Activated naive CD4-positive, alpha-beta T cell (primary cell): ENCODE results near the gene STK39.

ENCODE experiments used
- DNase-seq, 4 experiments: peaks; one replicate each; lab custom pipeline; 2025; lab: John Stamatoyannopoulos, UW

STK39 gene

GRCh38 chr2:168003876-168004275 is 243.5 kb downstream of the STK39 start:
- DNase-seq: no peak

DNA sequence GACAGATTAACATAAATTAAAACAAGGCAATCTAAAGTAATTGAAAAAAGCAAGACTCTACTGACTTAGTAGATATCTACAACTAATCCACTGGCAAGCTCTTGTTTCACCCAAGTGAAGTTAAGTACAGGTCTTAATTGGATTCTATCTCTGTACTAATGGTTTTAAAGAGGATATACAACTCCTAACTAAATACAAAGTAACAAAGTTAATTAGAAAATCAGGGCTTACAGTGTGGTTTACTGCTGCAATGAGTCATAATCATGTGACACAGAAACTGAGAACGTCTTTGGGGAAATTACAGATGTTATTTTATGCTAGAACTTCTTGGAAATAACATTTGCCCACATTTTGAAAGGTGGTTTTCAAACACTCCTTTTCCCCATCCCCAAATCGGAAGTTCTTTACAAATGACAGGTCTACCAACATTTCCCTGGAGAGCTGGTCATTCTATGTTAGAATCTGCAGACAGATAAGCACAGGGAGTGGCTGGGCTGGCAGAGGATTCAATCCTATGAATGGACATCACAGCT is 245.3 kb downstream of the STK39 start:
- no peak for DNase-seq

DNA sequence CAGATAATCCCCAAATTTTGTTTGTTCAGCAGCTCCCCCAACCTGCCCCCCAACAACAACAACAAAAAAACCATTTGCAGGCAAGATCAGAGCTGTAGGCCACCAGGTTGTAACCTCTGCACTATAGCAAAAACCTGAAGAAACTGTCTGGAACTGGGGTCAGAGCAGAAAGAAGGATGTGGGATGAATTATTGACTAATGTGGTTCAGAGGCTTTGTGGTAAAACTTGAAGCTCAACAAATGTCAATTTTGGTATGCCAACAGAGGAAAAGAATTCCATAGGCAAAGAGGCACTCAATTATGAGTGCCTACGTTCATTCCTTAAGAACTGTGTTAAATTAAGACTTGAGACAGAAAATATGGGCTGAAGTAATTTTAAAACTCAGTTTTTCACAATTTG is 255.1 kb downstream of the STK39 start:
- DNase-seq: no peak

GRCh38 chr2:167990062-167990461 is 257.3 kb downstream of the STK39 start:
- no peak for DNase-seq

- no peak for DNase-seq
Observed at GRCh38 chr2:167988296-167988695, 259.1 kb downstream of the STK39 start.

DNA sequence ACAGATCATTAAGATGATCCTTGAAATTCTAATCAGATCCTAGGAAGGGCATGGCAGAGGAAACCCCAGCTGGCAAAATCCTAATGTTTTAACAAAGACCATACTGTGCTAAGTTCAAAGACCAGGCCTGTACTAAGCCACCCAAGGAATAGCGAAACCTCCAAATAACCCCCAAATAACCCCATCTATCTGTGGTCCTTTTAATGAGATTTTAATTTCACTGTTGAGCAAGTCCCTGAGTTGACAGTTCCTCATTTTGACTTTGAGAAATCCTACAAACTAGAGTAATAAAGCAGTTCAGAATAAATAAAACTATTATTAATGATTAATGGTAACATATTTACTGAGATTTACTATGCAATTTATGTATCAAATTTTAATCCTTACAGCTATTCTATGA is 259.8 kb downstream of the STK39 start:
- DNase-seq: no peak

DNA sequence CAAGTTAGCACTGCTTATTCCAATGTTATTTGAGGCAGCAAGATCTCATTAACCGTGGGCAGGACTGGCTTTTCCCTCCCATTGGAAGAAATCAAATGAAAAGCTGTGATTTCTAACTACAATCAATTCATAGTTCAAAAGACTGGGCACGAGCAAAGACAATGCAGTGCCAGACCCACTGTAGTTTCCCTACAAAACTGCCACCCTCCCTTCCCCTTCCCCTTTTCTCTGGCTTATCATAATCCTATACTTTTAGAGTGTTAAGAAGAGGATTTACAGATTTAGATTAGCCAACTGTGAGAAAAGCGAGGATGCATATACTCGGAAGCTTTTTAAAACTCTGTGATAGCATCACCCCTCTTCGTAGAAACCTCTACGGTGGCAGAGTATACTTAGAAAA is 260.4 kb downstream of the STK39 start:
- DNase-seq: no peak

GRCh38 chr2:167986223-167986622 is 261.2 kb downstream of the STK39 start:
- no peak for DNase-seq

- DNase-seq: no peak
Observed at GRCh38 chr2:167981945-167982344, 265.4 kb downstream of the STK39 start.

DNA sequence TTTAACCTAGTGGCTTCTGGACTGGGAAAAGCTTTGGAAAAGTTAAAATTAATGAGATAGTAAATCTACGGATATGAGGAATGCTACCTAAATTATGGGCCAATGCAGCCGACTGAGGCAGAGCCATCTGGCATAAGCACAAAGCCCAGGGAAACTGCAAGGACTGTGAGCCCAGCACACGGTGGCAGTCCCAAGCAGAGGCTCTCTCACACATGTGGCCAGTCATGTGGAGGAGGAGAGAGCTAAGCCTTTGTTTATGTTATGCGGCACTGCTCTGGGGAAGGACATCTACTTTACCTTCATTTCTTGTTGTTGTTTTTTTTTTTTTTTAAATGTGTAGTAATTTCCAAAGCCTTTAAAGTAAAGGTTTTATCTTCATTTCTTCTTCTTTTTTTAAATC is 267.0 kb downstream of the STK39 start:
- DNase-seq: no peak

- DNase-seq: no peak
Observed at GRCh38 chr2:167972746-167973145, 274.6 kb downstream of the STK39 start.

DNA sequence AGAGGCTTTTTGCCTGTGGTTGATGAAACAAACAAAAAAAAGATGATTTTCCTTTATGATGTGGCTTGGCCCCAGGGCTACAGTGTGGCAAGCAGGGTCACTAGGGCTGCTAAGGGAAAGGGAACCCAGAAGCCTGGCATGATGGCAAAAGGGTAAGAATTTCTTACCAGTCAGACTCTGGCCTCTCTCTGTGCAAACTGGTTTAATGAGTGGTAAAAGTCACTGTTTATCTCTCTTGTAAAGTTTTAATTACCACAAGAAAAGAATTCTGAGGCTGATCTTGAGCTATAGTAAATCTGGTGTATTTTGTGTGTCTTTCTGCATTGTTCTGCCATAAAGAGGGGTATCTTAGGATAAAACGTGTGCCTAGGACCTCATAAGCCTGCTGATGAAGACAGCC is 275.4 kb downstream of the STK39 start:
- DNase-seq: no peak

GRCh38 chr2:167966937-167967913 is 280.2 kb downstream of the STK39 start:
- no peak for DNase-seq

DNA sequence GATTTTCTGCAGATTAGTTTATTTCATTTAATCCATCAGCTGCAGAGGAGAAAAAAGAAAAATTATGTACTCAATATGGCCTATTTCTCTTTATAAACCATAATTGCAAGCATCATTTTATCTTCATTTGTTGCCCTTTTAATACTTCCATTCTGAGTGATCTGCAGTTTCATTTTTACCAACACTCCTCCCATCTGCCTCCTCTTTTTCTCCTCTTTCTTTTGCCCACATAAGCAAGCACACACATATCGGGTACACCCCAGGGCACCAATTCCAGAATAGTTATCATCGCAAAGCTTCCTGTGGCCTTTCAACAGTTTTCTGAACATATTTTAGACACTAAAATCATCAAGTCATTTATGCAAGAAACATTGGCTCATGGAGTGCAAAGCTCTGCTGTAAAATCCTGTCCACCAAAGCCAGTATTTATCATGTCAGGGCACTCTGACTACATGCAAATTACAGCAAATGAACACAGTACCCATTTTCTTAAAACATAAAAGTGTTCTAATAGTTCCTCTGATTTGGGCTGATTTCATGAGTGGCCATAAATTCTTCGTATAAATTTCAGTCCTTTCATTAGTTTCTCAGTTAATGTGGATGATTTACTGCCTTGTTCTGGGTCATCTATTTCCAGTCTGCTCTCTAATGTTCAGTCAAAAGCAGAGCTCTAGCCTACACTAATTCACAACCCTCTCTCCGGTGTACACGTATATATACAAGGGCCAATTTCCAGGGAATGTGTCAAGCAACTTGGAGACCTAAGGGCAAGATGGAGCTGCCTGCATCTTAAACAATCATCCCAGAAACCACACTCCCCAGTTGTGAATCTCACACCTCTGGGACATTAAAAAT is 281.3 kb downstream of the STK39 start:
- no peak for DNase-seq

- no peak for DNase-seq
Observed at GRCh38 chr2:167964650-167965413, 282.6 kb downstream of the STK39 start.

DNA sequence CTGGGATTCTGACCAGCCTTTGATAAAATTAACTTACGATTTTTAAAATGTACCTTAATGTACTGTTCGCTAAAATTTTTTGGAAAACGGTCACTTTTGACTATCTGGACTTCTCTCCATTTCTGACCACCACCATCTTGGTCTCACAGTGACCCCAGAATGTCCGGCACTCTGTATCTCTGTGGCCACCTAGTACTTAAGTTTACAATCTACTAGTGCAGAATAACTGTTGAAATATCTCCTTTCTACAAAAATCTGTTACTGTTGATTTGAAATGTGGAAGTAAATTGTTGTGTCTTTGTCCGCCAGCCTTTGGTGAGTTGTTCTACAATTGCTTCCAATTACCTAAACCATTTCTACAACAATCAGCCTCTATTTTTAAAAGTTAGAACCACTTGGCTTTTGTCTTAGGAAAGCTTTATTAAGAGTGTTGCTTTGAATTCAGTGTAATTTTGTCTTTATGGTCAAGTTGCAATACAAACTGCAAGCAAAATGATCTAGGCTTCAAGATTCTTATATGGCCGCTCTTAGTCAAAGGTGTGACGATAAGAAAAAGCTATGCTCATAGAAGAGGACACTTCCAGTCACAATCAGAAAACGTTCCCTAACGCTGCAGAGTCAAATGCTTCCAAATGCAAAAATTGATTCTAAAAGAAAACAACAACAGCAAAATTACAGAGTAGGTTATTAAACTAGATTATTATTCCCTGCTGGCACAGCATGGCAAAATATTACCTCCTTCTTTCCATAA is 283.3 kb downstream of the STK39 start:
- DNase-seq: no peak

DNA sequence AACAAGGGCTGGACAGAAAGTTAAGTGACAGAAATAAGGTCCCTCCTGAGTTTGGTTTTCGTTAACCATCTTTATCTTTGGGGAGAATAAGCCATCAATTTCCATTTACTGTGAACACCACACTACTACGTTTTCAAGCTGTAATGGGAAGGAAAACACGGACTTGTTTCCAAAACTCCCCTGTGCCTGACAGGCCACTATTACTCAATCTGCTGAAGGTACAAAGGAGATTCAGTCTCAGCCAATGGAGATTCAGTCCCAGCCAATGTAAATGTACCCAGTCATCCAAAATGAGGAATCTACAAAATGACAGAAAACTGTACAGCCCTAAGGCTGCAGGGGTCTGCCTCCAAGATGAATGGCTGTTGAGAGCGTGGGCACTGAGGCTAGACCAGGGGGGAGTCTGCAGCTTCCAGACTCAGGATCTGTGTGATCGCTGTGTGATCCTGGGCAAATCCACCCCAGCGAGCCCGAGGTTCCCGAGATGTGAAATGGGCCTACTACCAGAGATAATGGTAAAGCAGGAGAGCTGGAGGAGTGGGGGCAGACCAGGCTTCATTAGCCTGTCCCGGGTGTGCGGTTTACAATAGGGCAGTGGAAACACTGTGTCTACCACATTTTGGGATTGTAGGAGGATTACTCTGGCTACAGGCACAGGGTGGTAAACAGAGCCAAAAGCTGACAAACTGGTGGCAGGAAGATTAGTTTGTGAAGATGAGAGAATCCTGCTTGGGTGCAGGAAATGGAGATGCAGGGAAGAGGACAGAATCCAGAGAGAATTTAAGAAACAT is 284.8 kb downstream of the STK39 start:
- no peak for DNase-seq

GRCh38 chr2:167961536-167962048 is 285.8 kb downstream of the STK39 start:
- no peak for DNase-seq

- no peak for DNase-seq
Observed at GRCh38 chr2:167960089-167960747, 287.2 kb downstream of the STK39 start.

DNA sequence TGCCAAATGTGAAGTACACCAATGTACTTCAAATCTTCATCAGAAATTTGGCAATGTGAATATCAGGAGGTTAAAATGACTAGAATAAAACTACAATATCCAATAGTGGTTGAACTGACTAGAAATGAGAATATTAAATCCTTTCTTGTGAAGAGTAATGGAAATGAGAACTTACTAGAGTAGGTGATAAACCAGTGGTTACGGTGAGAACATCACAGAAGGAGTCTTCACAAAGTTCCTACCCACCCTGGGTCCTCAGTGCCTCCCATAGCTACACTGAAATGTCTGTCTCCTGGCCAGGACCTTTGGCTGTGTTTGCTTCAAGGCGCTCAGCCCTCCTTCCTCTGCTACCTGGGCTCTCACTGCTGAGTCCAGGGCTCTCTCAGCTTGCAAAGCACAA is 289.7 kb downstream of the STK39 start:
- DNase-seq: no peak
